Stimulated activated naive CD4-positive, alpha-beta T cell treated with Interleukin-2 at 50 U/mL for 16 hours (primary cell): ENCODE results near the gene P2RX5.
A peak's percentile ranks its signal among the peaks of the same experiment; 100 is the strongest.
"Not testable (repeated sequence)": the region's sequence is repeated elsewhere in the genome, so short reads cannot be mapped to it uniquely, and the experiment has no call there.

Source experiments
- DNase-seq: peaks from one replicate; lab custom pipeline; 2025; lab: John Stamatoyannopoulos, UW

Gene P2RX5, protein sequence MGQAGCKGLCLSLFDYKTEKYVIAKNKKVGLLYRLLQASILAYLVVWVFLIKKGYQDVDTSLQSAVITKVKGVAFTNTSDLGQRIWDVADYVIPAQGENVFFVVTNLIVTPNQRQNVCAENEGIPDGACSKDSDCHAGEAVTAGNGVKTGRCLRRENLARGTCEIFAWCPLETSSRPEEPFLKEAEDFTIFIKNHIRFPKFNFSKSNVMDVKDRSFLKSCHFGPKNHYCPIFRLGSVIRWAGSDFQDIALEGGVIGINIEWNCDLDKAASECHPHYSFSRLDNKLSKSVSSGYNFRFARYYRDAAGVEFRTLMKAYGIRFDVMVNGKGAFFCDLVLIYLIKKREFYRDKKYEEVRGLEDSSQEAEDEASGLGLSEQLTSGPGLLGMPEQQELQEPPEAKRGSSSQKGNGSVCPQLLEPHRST

DNA sequence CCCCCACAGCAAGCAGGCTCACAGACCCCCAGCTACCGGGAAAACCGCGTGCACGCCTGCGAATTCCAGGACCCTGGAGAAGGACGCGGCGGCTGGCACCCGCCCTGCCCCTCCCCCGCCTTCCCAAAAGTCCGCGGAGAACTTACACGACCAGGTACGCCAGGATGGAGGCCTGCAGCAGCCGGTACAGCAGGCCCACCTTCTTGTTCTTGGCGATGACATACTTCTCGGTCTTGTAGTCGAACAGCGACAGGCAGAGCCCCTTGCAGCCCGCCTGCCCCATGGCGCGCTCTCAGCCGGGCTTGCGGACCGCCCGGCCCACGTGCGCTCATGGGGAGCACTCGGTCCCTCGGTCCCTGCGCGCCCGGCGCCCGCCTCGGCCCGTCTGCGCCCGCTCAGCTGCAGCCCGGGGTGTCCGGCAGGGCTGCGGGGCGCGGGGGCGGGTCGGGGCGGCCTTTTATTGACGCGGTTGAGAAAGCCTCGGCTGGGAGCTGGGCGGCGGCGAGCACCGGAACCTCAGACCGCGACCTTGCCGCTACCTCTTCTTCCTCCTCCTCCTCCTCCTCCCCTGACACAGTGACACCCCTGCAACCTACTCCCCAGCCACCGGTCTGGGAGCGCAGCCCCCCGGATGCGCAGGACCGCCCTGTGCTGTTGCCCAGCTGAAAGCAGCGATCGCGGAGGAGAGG is at the start of gene P2RX5:
Gene P2RX5, minus strand, starts transcription at position 433 of the 689 bp plus-strand sequence. Its CDS starts 150 bp downstream, at position 283.
- peak; percentile 25 for DNase-seq

DNA sequence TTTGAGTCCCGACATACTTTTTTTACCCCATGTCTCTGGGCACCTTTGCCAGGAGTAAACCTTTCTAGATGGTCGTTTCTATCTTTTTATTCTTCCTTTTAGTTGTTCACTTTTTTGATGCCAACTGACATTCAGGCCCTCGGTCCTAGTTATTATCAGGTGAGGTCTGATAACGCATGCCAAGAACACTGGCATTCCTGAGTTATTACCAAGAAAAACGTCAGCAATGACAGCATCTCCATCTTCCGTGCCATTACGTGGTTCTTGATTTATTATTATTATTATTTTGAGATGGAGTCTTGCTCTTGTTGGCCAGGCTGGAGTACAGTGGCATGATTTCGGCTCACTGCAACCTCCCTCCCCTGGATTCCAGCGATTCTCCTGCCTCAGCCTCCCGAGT is 49.1 kb upstream of the P2RX5 start:
- no peak for DNase-seq

GRCh38 chr17:3744014-3744413 is 48.1 kb upstream of the P2RX5 start:
- no peak for DNase-seq

- peak; percentile 24 for DNase-seq
These were observed 44.7 kb upstream of the P2RX5 start for GRCh38 chr17:3740611-3741073.

DNA sequence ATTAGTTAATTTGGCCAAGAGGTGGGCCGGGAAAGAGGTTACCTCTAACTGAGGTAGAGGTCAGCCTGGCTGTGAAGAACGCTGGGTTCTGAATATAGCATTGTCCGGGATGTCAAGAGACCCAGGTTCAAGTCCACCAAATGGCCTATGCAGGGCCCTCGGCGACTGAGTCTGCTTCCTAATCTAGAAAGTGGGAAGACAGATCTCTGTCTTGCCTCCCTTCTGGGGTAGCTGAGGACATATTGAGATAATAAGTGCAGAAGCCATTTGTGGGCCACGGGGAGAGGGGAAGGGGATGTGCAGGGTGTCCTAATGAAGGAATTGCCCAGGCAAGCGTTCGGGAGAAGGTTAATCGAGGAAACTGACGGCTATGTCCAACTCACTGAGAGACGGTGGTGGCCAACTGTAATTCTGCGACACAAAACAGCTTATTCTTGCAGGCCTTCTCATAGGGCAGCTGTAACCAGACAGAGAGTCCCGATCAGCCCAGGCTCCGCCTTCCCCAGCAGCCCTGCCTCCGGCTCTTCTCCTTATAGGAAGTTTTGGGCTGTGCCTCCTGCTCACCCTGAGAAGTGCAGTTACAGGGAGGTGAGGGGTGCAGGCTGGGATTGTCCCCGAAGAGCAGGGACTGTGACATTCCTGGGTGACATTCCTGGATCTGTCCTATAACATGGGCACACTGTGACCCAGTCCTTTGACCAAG is 43.6 kb upstream of the P2RX5 start:
- no peak for DNase-seq

GRCh38 chr17:3738562-3739295 is 42.8 kb upstream of the P2RX5 start:
- peak; percentile 72 for DNase-seq

- no peak for DNase-seq
These were observed 39.6 kb upstream of the P2RX5 start for GRCh38 chr17:3735515-3735914.

DNA sequence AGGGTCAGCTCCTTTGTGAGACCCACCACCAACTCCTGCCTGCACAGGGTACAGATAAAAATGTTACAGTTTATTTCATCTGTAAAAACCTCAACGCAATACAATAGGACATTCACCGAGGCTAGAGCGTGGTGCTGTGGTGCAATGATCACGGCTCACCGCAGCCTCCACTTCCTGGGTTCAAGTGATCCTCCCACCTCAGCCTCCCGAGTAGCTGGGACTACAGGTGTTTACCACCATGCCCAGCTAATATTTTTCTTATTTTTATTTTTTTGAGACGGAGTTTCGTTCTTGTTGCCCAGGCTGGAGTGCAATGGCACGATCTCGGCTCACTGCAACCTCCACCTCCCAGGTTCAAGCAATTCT is 38.9 kb upstream of the P2RX5 start:
- DNase-seq, result not testable (repeated sequence)

- no peak for DNase-seq
These were observed 36.3 kb upstream of the P2RX5 start for GRCh38 chr17:3732210-3732621.

DNA sequence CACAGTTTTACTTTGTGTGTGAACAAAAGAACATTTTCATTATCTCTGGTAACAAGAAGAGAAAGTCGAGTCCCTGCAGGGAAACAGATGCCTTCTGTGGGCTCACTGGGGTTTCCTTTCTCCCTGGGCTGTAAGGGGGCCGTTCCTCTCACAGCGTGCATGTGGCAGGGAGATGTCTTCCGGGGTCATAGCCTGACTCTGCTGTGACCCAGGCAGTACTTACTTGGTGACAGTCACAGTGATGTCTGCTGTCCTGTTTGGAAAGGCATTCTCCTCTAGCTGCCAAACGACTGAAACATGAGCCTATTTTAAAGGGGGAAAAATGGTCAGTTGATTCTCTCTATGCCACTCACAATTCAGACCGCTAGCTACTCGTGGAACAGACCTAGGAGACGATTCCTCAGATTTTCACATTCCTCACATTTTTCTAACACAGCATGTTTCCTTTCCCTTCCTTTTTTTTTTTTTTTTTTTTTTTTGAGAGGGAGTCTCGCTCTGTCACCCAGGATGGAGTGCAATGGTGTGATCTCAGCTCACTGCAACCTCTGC is 35.0 kb upstream of the P2RX5 start:
- DNase-seq, result no peak

DNA sequence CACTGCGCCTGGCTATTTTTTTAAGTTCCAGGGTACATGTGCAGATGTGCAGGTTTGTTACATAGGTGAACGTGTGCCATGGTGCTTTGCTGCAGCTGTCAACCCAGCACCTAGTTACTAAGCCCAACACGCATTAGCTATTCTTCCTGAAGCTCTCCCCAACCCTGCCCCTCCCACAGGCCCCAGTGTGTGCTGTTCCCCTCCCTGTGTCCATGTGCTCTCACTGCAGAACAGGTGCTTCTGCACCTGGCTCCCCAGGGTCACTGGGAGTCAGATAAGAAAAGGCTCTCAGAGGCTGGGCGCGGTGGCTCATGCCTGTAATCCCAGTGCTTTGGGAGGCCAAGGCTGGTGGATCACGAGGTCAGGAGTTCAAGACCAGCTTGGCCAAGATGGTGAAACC is 33.9 kb upstream of the P2RX5 start:
- no peak for DNase-seq

GRCh38 chr17:3728099-3728498 is 32.1 kb upstream of the P2RX5 start:
- not testable (repeated sequence) for DNase-seq

GRCh38 chr17:3727041-3727440 is 31.1 kb upstream of the P2RX5 start:
- DNase-seq, result no peak

GRCh38 chr17:3724378-3725077 is 28.6 kb upstream of the P2RX5 start:
- no peak for DNase-seq

DNA sequence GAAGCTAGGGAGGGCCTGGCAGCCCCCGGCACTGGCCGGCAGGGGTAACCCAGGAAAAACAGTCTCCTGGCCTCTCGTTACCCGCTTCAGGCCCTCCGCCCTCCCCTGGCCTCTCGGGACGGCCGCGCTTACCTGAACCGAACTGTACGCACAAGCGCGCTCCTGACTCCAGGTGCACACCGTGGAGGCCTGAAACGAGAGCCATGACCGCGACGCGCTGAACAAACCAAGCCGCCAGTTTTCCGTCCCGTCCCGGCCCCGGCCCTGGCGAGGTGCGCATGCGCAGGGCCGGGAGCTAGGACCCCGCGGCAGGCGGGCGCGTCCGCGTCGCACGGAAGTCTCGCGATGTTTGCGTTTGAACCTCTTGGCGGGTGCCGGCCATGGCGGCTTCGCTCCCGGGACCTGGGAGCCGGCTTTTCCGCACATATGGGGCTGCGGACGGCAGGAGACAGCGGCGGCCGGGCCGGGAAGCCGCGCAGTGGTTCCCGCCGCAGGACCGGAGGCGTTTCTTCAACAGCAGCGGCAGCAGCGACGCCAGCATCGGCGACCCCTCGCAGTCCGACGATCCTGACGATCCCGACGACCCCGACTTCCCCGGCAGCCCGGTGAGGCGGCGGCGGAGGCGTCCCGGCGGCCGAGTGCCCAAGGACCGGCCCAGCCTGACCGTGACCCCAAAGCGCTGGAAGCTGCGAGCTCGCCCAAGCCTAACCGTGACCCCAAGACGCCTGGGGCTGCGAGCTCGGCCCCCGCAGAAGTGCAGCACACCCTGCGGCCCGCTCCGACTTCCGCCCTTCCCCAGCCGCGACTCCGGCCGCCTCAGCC is 27.8 kb upstream of the P2RX5 start, which contains the start of gene HASPIN:
Gene HASPIN, plus strand, starts transcription at position 348 of the 822 bp plus-strand sequence. Its CDS starts 33 bp downstream, at position 381.
- DNase-seq, result peak; percentile 86

DNA sequence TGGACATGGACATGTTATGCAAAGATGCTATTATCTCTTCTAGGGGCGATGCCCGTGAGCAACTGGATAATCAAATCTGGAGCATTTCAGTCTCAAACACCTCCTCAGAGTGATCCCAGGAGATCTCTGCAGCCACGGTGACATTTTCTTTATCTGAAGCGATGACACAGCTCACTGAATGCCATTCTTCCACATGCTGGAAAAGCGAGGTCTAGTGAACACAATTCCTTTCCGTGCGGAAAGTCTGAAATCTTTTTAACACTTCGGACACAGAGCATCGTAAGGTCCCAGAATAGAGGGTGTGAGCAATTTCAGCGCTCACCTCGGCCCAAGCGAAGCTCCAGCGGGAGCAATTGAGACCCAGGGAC is 27.2 kb upstream of the P2RX5 start:
- no peak for DNase-seq

- no peak for DNase-seq
These were observed 26.8 kb upstream of the P2RX5 start for GRCh38 chr17:3722716-3723115.

- no peak for DNase-seq
These were observed 23.3 kb upstream of the P2RX5 start for GRCh38 chr17:3719265-3719664.

GRCh38 chr17:3718201-3718600 is 22.2 kb upstream of the P2RX5 start:
- DNase-seq, result no peak

- no peak for DNase-seq
These were observed 19.3 kb upstream of the P2RX5 start for GRCh38 chr17:3715296-3715695.
